ENCODE data around the gene IMP4.

DNA sequence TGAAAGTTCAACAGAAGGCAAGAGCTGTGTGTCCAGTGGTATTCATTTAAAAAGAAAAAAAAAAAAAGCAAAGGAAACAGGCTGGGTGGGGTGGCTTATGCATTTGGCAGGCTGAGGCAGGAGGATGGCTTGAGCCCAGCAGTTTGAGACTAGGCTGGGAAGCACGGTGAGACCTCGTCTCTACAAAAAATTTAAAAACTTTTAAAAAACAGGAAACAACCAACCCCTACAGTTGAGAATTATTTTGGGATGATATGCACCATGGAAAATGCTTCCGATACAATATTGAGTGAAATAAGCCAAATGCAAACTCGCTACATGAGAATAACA lies 44.3 kb downstream of the IMP4 start:
- TF ChIP-seq, protein P1, sequence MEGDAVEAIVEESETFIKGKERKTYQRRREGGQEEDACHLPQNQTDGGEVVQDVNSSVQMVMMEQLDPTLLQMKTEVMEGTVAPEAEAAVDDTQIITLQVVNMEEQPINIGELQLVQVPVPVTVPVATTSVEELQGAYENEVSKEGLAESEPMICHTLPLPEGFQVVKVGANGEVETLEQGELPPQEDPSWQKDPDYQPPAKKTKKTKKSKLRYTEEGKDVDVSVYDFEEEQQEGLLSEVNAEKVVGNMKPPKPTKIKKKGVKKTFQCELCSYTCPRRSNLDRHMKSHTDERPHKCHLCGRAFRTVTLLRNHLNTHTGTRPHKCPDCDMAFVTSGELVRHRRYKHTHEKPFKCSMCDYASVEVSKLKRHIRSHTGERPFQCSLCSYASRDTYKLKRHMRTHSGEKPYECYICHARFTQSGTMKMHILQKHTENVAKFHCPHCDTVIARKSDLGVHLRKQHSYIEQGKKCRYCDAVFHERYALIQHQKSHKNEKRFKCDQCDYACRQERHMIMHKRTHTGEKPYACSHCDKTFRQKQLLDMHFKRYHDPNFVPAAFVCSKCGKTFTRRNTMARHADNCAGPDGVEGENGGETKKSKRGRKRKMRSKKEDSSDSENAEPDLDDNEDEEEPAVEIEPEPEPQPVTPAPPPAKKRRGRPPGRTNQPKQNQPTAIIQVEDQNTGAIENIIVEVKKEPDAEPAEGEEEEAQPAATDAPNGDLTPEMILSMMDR (IDR thresholded peaks at IDR 0.05; ENCODE audit: low read depth, low read length), result no peak
- TF ChIP-seq EZH2phosphoT487 (IDR thresholded peaks at IDR 0.05; ENCODE audit: low read depth), result no peak
